Measurements from ENCODE around the gene C1orf35. TPM values are rescaled to one million over a fixed set of nuclear protein-coding genes. Genes with fewer than 3 reads are reported as not detected.

The C1orf35 gene
- total RNA-seq, 2 donors from 2014 or later: 11.9 to 14.7 TPM

- peak; percentile 60 to 61 for DNase-seq
- intact Hi-C loops (cut with DNase I, micrococcal nuclease): no loop called here
- ATAC-seq: peak; percentile 39
These were observed 42.5 kb downstream of the C1orf35 start for GRCh38 chr1:228060458-228061190.

- intact Hi-C loops (cut with DNase I, micrococcal nuclease): no loop called here
- DNase-seq (peak; percentile 98), ATAC-seq (peak; percentile 83)
These were observed 43.3 kb downstream of the C1orf35 start for GRCh38 chr1:228059634-228060457.

- no peak for DNase-seq
- ATAC-seq: peak; percentile 35
- intact Hi-C loops (cut with DNase I, micrococcal nuclease): no loop called here
These were observed 44.0 kb downstream of the C1orf35 start for GRCh38 chr1:228058949-228059633.

GRCh38 chr1:228058172-228058948 lies 44.8 kb downstream of the C1orf35 start:
- ATAC-seq (no peak), DNase-seq (no peak)
- intact Hi-C loops (cut with DNase I, micrococcal nuclease): no loop called here

Small RNA genes lying within 50 kb of the gene (microRNA-seq; reads per million reads assigned to microRNA genes)
- 0.53 to 1.4 reads per million in 2 donors for gene MIR3620

Other genes with a start within 250 kb of the C1orf35 start
- gene WNT9A, start 155.4 kb downstream of the C1orf35 start, total RNA-seq: 1 to 10 TPM; 2.2 to 2.6 TPM
- under 1 TPM in 1 of 2 donors, not detected in 1; 0.14 TPM for gene WNT3A, start 96.3 kb downstream of the C1orf35 start, total RNA-seq
- gene ARF1, start 20.6 kb downstream of the C1orf35 start, total RNA-seq: 100 to 1,000 TPM; 469 to 500 TPM
- 10 to 100 TPM; 31.9 to 32.9 TPM for gene MRPL55, start 6.0 kb upstream of the C1orf35 start, total RNA-seq
- gene GUK1, start 37.0 kb upstream of the C1orf35 start, total RNA-seq: 100 to 1,000 TPM; 175 to 176 TPM
- gene GJC2, start 46.6 kb upstream of the C1orf35 start, total RNA-seq: 1 to 10 TPM in 1 of 2 donors, under 1 TPM in 1; 0.49 to 1.5 TPM
- 1 to 10 TPM; 9.3 to 9.4 TPM for gene IBA57, start 62.5 kb upstream of the C1orf35 start, total RNA-seq
- gene OBSCN, start 104.7 kb upstream of the C1orf35 start, total RNA-seq: 1 to 10 TPM; 5.3 to 8.0 TPM